ENCODE data around the gene TYRO3.

Gene TYRO3

DNA sequence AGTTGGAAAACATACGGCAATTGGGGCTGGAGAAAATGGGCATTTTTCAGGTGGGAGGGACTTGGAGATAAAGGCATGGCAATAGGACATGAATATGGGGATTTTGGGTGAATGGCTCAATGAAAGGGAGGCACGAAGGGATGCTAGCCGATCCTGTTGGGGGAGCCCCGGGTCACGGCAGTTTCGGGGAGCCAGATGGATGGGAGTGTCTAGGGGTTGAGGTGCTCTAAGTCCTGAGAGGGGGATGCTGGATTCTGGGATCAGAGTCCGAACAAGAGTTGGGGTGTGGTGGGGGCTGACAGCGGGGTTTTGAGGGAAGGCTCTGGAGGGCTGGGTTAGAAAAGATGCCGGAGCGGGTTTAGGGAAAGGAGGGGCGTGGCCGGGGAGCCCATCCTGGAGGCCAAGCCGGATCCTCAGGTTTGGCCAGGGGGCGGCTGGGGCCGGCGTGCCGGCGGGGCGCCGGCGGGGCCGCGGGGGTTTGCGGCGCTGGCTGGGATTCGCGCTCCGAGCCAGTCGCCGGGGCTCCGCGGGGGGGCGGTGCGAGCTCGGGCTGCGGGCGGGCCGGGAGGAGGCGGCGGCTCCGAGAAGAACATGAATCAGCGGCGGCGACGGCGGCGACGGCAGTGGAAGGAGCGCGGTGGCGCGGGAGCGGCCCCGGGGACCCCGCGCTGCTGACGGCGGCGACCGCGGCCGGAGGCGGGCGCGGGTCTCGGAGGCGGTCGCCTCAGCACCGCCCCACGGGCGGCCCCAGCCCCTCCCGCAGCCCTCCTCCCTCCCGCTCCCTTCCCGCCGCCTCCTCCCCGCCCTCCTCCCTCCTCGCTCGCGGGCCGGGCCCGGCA, at the start of gene TYRO3:
Gene TYRO3 (plus strand): TSS at position 813 of the 839 bp plus-strand sequence. CDS start 46 bp downstream, outside the sequence.
- DNase-seq (ENCODE audit: low read depth): no peak

DNA sequence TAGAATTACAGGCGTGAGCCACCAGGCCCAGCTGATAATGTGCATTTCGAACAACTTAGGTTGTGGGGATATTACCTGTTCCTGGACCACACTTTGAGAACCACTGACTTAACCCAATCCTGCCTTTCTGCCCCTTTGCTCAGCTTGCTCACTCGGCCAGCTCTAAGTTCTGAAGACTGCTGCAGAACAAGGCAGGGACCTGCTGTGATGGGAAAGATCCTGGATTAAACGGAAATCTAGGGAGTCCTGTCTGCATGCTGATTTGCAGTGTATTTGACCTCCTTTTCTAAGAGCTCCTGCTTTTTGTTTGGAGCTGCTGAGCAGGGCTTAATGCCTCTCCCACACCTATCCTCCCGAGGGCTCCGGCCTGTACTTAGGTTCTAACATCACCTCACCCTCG, 48.3 kb upstream of the TYRO3 start:
- no peak for DNase-seq (ENCODE audit: low read depth)

DNA sequence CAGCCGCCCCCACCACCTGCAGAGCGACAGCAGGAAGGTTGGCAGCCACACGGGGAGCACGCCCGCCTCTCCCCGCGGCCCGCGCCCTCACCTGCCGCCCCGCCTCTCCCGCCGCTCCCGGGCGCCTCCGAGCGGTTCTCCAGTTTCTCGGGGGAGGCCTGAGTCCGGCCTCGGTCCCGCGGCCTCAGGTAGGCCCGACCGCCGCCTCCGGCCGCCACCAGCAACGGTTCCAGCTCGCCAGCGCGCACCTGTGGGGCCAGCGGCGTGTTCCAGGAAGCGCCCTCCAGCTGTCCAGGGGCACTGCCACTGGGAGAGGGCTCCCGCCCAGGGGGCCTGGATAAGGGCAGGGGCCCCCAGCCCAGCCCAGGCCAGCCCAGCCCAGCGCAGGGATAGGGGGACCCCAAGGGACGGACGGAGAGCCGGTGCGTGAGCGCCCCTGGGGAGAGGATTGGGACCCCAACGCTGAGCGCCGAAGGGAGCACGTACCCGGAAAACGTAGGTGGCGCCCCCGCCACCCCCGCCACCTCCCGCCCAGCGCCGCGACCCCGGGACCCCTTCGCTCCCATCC, 47.6 kb upstream of the TYRO3 start:
- no peak for DNase-seq (ENCODE audit: low read depth)

DNA sequence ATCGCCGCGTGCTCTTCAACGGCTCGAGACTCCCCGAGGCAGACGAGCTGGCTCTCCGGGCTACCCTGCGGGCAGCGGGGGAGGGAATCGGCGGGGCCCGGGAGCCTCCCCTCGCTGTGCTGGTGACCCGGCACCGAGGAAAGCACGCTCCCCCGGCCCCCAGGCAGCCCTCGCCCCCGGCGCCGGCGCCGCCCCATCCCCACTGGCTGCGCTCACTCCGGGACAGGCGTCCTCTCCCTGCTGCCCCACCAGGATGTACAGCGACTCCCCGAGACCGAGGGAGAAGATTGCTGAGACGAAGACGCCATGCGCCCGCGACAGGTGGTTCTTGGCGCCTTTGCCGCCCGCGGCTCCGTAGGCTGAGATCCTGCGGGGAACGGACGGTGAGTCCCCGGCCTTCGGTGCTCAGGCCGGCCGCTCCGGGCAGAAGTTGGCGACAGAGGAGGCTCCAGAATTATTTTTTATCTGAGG, 47.1 kb upstream of the TYRO3 start:
- DNase-seq (ENCODE audit: low read depth): no peak

DNA sequence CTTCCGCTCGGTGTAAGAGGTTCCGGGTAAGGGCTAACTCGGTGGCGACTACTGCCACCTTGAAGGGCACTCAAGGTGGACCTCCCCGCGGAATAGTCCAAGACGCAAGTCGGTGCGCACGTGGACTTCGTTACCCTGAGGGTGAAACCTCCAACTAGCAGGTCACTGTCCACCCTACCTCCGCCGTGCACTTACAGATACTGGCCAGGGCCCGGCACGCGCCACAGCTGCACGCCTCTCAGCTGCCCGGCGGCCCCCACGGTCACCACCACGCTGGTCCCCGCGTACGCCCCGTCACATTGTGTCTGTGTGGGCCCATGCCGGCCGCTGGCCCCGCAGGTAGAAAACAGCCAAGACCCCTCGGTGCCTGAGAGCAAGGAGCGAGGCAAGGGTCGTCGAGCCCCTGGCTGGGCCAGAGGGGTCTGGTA, 46.5 kb upstream of the TYRO3 start:
- DNase-seq (ENCODE audit: low read depth): no peak

DNA sequence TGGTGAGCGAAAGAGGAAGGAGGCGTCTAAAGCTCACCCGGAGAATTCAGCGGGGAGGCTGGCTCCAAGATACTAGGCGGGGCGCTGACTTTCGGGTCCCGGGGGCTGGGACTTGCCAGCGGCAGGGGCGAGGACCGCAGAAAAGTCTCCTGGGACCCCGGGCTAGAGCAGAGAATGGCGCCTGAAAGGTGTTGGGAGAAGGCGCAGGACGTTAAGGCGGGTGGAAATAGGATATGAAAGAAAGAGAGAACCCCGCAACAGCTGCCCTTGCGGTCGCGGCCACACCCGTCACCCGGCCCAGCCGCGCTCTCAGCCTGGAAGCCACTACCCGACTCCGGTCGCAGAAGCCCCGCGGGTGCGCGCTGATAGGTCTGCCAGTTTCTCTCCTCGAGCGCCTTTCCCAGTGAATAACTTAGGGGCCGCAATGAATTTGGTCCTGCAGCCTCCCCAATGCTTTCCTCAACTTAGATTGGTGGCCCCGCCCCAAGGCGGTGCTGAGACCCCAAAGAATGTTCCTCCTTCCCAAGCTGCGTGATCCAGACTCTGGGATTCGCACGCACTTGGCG, 46.0 kb upstream of the TYRO3 start:
- DNase-seq (ENCODE audit: low read depth): no peak

DNA sequence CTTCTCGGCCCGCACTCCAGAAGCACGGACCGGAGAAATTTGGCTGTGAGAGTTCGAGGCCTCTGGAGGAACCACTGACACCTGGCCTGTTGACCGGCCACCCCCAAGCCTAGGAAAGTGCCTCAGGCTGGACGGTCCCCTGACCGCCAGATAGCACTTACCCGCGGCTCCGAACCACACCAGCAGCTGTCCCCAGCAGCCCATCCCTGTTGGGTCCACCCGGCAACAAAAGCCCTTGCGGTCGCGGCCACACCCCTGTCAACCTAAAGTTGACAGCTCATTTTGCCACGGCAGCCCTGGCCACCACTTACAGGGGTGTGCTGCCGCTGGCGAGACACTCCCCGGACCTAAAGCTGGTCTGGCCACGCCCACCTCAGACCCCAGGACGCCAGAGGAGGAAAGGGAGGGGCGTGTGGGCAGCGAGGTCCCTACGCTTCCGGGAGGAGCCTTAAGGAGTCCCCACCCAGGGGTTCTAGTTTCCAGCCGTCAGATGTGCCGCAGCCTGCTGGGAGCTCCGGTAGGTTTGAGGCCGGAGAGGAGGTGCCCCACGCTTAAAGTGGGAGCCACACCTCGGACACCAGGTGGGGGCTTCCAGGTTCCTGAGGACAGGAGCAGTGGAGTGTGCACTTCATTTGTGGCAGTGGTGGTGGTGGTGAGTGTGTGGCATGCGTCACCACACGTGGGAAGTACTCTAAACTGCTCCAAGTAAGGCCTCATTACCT, 45.3 kb upstream of the TYRO3 start, which contains the start of gene LTK:
Gene LTK (minus strand): TSS at position 322 of the 722 bp plus-strand sequence. CDS start 118 bp downstream, at position 204.
- no peak for DNase-seq (ENCODE audit: low read depth)

DNA sequence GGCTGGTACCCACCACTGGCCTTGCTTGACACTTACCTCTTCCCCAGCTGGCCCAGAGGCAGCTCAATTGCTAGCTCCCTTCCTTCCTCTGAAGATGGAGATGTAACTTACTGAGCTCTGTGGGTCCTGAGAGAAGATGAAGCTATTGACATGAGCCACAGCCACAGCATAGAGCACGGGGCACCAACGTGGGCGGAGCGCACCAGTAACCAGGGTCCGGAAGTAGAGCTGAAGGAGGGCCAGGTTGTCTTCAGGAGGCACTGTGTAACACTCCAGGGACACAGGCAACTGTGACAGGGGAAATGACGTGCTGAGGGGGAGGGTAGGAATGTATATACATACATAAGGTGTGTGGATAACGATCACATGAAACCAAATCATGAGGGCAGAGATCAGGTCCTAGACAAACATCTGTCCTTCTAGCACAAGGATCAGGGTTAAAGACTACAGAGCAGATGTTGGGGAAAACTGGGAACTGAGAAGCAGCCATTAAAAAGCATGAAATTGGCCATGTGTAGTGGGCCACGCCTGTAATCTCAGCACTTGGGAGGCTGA, 41.0 kb upstream of the TYRO3 start:
- no peak for DNase-seq (ENCODE audit: low read depth)

DNA sequence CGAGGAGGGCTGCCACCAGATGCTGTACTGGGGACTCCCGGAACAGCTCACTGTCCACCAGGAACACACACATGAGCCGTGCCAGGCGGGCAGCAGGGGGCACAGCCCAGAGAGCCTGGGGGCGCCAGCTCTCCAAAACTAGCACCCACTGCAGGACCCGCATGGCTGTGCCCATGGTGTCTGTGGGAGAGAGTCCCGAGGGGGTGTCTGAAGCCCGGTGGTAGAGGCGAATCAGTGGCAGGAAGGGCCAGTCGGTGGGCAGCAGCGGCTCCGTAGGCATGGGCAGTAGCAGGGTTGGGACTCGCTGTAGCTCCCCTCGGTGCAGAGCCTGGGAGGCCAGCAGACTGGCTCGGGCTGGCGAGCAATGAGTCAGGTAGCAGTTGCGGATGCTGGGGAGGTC, 38.4 kb upstream of the TYRO3 start:
- no peak for DNase-seq (ENCODE audit: low read depth)

DNA sequence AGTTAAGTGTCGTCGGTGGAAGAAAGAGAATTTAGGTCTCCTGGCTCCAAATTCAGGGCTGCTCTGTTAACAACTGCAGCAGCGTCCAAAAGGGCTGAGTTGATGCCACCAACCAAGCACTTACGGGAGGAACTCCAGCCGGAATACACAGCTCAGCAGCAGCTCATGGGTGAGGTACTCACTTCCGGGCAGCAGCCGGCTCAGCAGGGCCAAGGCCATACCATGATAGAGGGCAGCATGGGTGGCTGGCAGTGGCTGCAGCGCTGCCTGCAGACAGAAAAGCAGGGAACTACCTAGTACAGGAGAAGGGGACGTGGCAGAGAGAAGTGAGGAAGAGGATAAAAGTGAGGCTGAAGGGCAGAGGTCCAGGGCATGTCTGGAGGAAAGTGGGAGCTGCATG, 37.4 kb upstream of the TYRO3 start:
- no peak for DNase-seq (ENCODE audit: low read depth)

DNA sequence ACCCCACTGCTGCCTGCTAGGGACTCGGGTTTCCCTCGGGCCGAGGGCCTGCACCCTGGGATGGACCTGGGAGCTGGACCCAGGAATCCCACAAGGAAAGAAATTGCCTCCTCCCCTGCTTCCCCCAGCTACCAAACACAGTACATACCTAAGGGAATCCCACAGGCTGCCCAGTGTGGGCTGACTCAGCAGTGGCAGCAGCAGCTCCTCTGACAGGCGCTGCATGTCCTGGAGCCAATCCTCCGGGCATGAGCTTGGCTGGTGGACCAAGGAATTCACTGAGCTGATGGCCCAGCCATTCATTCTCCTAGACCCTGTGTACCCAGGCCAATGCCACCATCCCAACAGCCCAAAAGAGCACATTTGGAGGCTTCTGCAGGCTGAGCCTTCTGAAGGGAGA, 35.9 kb upstream of the TYRO3 start:
- DNase-seq (ENCODE audit: low read depth): no peak

DNA sequence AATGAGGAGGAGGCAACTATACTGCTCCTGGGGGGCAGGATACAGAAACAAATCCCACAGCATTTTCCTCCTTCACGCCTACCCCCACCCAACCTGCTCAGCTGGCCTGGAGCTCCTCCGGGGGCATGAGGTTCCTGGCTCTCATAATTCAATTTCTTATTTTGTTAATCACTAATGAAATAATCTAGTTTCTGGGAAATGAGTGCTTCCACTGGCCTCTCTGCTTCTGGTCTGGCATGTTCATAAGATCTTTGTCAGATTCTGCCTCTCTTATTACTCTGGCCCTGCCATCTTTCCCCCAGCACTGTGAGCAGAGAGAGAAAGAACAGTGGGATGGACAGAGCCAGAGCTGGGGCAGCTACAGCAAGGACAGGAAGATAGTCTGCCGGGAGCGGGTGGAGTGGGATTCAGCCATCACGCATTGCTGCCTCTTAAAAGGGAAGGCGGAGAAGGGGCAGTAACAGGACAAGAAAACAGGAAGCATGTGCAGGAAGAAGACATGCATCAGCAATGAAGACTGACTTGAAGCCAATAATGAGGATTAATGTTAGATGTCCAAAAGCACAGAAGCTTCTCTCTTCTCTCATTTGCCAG, 28.6 kb upstream of the TYRO3 start:
- DNase-seq (ENCODE audit: low read depth): no peak

DNA sequence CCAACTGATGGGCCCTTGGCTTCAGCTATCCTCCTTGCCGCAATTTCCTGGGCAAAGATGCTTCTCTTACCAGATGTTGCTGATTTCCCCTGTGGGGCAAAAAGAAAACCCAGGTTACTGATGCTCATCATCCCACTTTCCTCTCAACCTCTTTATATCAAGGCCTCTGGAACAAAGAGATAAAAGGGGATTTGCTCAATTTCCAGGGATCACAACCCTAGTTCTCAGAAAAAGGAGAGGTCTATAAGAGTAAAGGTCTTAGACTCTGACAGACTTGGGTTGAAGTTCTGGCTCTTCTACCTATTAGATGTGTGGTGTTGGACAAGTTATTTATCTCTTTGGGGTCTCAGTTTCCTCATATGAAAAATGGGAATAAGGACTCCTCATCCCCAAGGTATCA, 23.5 kb upstream of the TYRO3 start:
- no peak for DNase-seq (ENCODE audit: low read depth)

DNA sequence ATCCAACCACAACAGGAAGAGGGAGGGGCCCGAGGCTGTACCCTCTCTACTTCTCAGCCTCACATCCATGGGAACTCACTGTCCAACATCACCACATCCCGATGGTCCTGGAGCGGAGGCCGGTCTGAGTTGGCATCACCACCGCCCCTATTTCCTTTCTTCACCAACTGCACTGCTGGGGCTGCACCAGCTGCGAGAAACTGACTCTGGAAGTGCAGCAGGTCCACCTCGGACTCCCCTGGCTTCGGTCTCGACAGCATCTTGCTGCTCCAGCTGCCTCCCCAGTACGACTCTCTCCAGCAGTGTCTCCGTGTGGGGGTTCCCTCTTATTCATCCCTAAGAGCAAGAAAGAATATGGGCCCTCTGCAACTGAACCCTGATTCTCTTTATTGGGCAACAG, 22.1 kb upstream of the TYRO3 start:
- no peak for DNase-seq (ENCODE audit: low read depth)

DNA sequence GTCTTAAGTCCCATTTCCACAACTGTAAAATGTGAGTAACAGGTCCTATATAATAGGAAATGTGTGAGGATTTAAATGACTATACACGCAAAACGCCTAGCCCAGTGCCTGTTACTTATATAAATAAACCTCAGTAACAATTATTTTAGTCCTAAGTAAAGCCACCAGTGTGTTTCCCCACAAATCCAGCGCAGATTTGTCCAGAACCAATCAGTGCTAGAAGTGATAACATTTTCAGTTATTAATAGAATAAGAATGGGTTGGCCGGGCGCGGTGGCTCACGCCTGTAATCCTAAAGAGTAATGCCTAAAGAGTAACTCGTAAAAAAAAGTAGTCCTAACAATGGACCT, 15.5 kb upstream of the TYRO3 start:
- no peak for DNase-seq (ENCODE audit: low read depth)

DNA sequence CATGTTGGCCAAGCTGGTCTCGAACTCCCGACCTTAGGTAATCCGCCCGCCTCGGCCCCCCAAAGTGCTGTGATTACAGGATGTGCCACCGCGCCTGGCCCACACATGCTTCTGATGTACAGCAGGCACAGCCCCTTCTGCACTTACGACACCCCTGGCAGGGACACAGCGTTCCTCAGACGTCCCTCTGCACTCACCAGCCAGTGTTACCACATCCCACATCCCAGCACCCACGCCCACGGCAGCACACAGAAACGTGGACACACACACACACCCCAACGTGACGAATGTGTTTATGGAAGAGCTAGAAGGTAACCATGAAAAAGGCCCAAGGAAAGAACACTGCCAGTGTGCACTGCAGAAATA, 14.4 kb upstream of the TYRO3 start:
- no peak for DNase-seq (ENCODE audit: low read depth)

DNA sequence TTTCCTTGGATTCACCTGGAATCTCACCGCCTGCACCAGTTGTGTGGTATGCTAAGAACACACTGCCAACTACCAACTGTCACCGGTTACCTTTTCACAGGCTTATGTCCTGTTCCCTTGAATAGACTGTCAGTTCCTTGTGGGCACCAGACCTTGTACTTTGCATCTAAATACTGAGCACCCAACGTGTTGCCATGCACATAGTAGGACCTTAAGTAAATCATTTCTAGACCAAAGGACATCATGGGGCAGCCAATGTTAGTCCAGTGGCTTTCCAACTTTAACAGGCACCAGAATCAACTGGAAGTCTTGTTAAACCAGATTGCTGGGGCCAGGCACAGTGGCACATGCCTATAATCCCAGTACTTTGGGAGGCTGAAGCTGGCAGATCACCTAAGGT, 13.8 kb upstream of the TYRO3 start:
- DNase-seq (ENCODE audit: low read depth): no peak

DNA sequence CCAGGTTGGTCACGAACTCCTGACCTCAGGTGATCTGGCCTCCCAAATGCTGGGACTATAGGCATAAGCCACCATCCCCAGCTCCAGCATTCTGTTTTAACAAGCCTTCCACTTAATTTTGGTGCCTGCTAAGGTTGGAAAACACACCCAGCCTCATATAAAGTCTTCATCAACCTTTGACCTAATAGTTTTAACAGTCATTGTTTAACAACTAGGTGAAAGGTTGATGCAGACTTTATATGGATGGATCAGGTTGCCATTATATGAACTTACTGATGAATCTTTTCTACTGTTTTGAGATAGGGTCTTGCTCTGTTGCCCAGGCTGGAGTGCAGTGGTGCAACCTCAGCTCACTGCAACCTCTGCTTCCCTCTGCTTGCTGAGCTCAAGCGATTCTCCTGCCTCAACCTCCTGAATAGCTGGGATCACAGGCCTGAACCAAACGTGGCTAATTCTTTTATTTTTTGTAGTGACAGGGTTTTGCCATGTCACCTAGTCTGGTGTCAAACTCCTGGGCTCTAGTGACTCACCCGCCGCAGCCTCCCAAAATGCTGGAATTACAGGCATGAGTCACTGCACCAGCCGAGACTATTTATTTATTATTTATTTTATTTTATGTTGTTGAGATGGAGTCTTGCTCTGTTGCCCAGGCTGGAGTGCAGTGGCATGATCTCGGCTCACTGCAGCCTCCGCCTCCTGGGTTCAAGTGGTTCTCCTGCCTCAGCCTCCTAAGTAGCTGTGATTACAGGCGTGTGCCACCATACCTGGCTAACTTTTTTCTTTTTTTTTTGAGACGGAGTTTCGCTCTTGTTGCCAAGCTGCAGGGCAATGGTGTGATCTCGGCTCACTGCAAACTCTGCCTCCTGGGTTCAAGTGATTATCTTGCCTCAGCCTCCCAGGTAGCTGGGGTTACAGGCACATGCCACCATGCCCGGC, 11.9 kb upstream of the TYRO3 start:
- no peak for DNase-seq (ENCODE audit: low read depth)

DNA sequence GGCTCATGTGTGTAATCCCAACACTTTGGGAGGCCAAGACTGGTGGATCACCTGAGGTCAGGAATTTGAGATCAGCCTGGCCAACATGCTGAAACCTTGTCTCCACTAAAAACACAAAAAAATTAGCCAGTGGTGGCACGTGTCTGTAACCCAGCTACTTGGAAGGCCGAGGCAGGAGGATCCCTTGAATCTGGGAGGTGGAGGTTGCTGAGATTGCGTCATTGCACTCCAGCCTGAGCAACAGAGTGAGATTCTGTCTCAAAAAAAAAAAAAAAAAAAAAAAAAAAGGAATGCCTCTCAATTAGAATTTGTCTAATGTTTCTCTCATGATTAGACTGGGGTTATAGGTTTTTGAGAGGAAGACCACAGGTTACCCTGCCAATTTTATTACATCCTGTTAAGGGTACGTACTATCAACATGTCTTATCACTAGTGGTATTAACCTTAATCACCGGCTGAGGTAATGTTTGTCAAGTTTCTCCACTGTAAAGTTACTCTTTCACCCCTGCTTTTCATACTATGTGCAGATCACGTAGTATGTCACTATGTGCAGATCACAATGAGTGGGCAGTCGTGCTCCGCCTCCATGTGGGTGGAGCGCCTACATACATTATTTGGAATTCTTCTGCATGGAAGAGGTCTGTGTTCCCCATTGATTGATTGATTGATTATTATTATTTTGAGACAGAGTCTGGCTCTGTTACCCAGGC, 8.8 kb upstream of the TYRO3 start:
- no peak for DNase-seq (ENCODE audit: low read depth)

DNA sequence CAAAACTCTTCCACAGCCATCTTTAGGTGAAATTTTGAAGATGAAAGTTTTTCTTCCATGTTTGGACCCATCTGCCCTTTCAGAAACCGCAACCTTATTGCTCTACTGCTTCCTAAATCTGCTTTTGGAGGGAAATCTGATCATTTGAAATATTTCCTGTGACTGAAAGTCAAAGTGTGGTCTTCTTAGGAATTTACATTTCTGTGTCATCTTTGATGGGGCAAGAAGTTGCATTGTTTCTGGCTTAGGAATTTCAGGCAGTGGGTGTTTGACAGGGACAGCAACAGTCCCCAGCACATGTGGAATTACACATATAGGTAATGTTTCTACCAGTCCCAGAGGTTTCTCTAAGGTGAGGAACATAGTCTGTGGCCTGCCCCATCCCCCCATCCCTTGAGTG, 5.3 kb upstream of the TYRO3 start:
- DNase-seq (ENCODE audit: low read depth): peak; percentile 45

Measured in HS-5 (cell line).